Thyroid gland (tissue), 4 donors: ENCODE measurements around the gene CERT1.
"Not testable (repeated sequence)": the region's sequence is repeated elsewhere in the genome, so short reads cannot be mapped to it uniquely, and the experiment has no call there.

ENCODE experiments used
- CTCF ChIP-seq, 6 experiments: fragments of 200-600 bp in 3 of 6; fragments of 450-650 bp in 3 of 6; sonication (generic) in 3 of 6; IDR thresholded peaks; one replicate each; pipeline ENCODE4 v1.5.1; 2016 to 2019; ENCODE audit warnings: antibody characterized with exemption in 6 of 6, mild to moderate bottlenecking in 2 of 6, inconsistent platforms in 1 of 6, moderate library complexity in 1 of 6
- POLR2A ChIP-seq, 2 donors: fragments of 450-650 bp; IDR thresholded peaks; one replicate each; pipeline ENCODE4 v1.6.1; 2017; ENCODE audit warnings: antibody characterized with exemption in 2 of 2, mild to moderate bottlenecking in 2 of 2, moderate library complexity in 1 of 2

- not testable (repeated sequence) for TF ChIP-seq CTCF, POLR2A (IDR thresholded peaks at IDR 0.05)
Measured at GRCh38 chr5:75489847-75490246, 21.6 kb downstream of the CERT1 start.
